ENCODE data around the gene SLC35F4. TPM values are rescaled to one million over a fixed set of nuclear protein-coding genes. Genes with fewer than 3 reads are reported as not detected.

The SLC35F4 gene
- total RNA-seq, 1 donor from 2014 or later, result not detected

DNA sequence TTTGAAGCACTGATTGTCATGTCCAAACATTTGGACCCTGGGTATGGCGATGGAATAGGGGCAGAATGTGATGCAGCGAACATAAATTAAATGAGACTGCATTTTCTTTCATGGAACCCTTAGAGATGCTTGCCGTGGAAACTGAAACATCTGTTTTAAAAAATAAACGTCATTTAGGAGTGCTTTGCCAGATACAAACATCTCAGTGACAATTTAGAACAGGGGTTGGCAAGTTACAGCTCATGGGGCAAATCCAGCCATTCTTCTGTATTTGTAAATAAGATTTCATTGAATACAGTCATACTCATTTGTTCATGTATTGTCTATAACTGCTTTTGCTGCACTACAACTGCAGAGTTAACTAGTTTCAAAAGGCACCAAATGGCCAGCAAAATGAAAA is 51.2 kb downstream of the SLC35F4 start:
- no peak overlapping the region for H3K4me3 ChIP-seq (ENCODE audit: low read depth, low read length)
- TF ChIP-seq, protein P1, sequence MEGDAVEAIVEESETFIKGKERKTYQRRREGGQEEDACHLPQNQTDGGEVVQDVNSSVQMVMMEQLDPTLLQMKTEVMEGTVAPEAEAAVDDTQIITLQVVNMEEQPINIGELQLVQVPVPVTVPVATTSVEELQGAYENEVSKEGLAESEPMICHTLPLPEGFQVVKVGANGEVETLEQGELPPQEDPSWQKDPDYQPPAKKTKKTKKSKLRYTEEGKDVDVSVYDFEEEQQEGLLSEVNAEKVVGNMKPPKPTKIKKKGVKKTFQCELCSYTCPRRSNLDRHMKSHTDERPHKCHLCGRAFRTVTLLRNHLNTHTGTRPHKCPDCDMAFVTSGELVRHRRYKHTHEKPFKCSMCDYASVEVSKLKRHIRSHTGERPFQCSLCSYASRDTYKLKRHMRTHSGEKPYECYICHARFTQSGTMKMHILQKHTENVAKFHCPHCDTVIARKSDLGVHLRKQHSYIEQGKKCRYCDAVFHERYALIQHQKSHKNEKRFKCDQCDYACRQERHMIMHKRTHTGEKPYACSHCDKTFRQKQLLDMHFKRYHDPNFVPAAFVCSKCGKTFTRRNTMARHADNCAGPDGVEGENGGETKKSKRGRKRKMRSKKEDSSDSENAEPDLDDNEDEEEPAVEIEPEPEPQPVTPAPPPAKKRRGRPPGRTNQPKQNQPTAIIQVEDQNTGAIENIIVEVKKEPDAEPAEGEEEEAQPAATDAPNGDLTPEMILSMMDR (conservative IDR thresholded peaks at IDR 0.05; ENCODE audit: low read depth, low read length), result no peak

DNA sequence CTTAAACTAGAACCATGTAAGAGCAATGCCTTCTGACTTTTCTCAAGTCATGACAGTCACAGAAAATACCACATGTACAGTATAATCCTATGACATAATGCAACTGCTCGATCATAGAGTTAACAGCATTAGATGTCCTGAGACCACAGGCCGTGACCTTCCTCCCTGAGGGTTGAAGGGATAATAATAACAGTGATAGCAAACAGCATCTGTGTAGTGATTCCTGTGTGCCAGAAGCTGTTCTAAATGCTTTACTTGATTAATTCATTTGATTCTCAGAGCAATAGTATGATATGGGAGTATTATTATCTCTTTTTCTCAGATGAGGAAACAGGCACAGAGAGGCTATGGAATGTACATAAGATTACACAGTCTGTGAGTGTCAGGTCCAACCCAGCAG is 53.2 kb downstream of the SLC35F4 start:
- TF ChIP-seq, protein P1 (conservative IDR thresholded peaks at IDR 0.05; ENCODE audit: low read depth, low read length), result no peak
- no peak for DNase-seq (ENCODE audit: low read depth)
- H3K4me3 ChIP-seq (ENCODE audit: low read depth, low read length), result no peak overlapping the region

More for the DNA sequence above, 51.2 kb downstream of the SLC35F4 start:
- DNase-seq (ENCODE audit: low read depth), result no peak

- TF ChIP-seq, protein P1 (conservative IDR thresholded peaks at IDR 0.05; ENCODE audit: low read depth, low read length), result no peak
Observed at GRCh38 chr14:57811998-57812546, 53.8 kb downstream of the SLC35F4 start.

DNA sequence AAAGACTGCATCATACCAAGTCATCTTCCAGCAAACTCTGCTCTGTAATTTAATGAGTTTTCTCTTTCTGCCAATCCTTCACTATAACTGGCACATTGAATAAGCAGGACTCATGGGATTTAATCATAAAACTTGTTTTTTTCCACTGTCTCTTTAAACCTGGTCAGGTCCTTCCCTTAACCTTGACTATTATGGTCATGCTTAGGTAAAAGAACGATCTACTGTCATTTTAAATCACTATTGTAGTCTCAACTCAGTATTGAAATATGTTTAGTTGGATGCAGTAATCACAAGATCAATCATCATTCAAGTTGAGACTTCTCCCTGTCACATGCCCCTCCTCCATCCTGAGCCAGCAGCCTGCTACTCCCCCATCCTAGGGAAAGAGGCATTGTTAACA is 56.1 kb downstream of the SLC35F4 start:
- no peak for DNase-seq (ENCODE audit: low read depth)
- TF ChIP-seq, protein P1 (conservative IDR thresholded peaks at IDR 0.05; ENCODE audit: low read depth, low read length), result no peak
- no peak overlapping the region for H3K4me3 ChIP-seq (ENCODE audit: low read depth, low read length)

More at GRCh38 chr14:57811998-57812546, 53.8 kb downstream of the SLC35F4 start:
- no peak for DNase-seq (ENCODE audit: low read depth)
- H3K4me3 ChIP-seq (ENCODE audit: low read depth, low read length), result no peak overlapping the region

- no peak overlapping the region for H3K4me3 ChIP-seq (ENCODE audit: low read depth, low read length)
- no peak for DNase-seq (ENCODE audit: low read depth)
- TF ChIP-seq, protein P1 (conservative IDR thresholded peaks at IDR 0.05; ENCODE audit: low read depth, low read length), result no peak
Observed at GRCh38 chr14:57797160-57797559, 68.7 kb downstream of the SLC35F4 start.

DNA sequence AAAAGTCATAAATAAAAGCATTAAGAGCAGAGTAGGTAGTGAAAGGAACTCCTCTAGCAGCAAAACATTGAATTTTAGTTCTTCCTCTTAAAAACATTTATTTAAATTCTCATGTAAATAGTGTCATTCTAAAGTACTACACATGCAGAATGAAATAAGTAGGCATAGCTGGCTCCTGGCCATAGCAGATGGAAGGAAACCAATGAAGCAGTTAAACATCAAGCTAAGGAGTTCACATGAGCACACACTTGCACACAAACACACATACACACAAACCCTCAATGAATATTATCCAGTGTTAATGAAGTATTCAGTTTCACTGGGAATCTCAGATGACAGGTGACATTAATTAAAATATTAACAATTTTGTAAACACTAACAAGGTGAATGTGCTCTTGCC is 69.3 kb downstream of the SLC35F4 start:
- no peak for DNase-seq (ENCODE audit: low read depth)
- H3K4me3 ChIP-seq (ENCODE audit: low read depth, low read length), result no peak overlapping the region
- TF ChIP-seq, protein P1 (conservative IDR thresholded peaks at IDR 0.05; ENCODE audit: low read depth, low read length), result no peak

GRCh38 chr14:57785058-57785457 is 80.8 kb downstream of the SLC35F4 start:
- DNase-seq (ENCODE audit: low read depth), result no peak
- no peak overlapping the region for H3K4me3 ChIP-seq (ENCODE audit: low read depth, low read length)
- TF ChIP-seq, protein P1 (conservative IDR thresholded peaks at IDR 0.05; ENCODE audit: low read depth, low read length), result no peak
